Ascending aorta (tissue), 2 donors: ENCODE results near the gene CHMP3. TPM values are rescaled to one million over a fixed set of nuclear protein-coding genes. Genes with fewer than 3 reads are reported as not detected.
"Not testable (repeated sequence)": the region's sequence is repeated elsewhere in the genome, so short reads cannot be mapped to it uniquely, and the experiment has no call there.

Experiments used
- DNase-seq, 2 donors: peaks; one replicate each; pipeline ENCODE4 v3.0.0-alpha.2; 2019; ENCODE audit warnings: low spot score in 2 of 2
- H3K27ac ChIP-seq, 2 donors: fragments of 200-600 bp; sonication (generic); one replicate each; pipeline ENCODE4 v1.5.1; 2016 to 2017; ENCODE audit warnings: mild to moderate bottlenecking in 1 of 2
- H3K27me3 ChIP-seq: fragments of 200-600 bp; sonication (generic); one replicate; pipeline ENCODE4 v1.5.1; 2017
- H3K36me3 ChIP-seq, 2 donors: fragments of 200-600 bp; sonication (generic); one replicate each; pipeline ENCODE4 v1.5.1; 2016
- H3K4me1 ChIP-seq, 2 donors: fragments of 200-600 bp; sonication (generic); one replicate each; pipeline ENCODE4 v1.5.1; 2016 to 2017; ENCODE audit warnings: mild to moderate bottlenecking in 1 of 2
- H3K4me3 ChIP-seq, 2 donors: fragments of 200-600 bp; sonication (generic); one replicate each; pipeline ENCODE4 v1.5.1; 2016 to 2017; ENCODE audit warnings: mild to moderate bottlenecking in 1 of 2
- H3K9me3 ChIP-seq, 2 donors: fragments of 200-600 bp; sonication (generic); one replicate each; pipeline ENCODE4 v1.5.1; 2016
- CTCF ChIP-seq, 3 experiments: fragments of 200-600 bp in 2 of 3; fragments of 450-650 bp in 1 of 3; sonication (generic) in 2 of 3; IDR thresholded peaks; one replicate each; pipeline ENCODE4 v1.5.1; 2016 to 2019; ENCODE audit warnings: antibody characterized with exemption in 3 of 3, mild to moderate bottlenecking in 1 of 3, moderate library complexity in 1 of 3
- intact Hi-C: fragments of 100-400 bp; cut with DNase I; formaldehyde crosslinking; loops from one replicate; pipeline ENCODE4 v1.15.1; 2023
- total RNA-seq: library from RNA; depleted of rRNA; stranded (reverse); fragments of >200 nt; gene quantifications from one replicate; pipeline ENCODE4 v1.1.0, GENCODE V29; 2016

The CHMP3 gene
- total RNA-seq, 1 donor from 2014 or later = 69.3 TPM

- Histone ChIP-seq H3K27me3 (no peaks in the 10 kb centered on the region), H3K9me3 (no peaks in the 10 kb centered on the region), H3K36me3 (peaks cover 23 to 44% of the 10 kb centered on the region in 2 donors), H3K27ac (no peak overlapping the region), H3K4me3 (no peak overlapping the region), H3K4me1 (peaks cover 0 to 3% of the 10 kb centered on the region in 2 donors)
- no peak for TF ChIP-seq CTCF (IDR thresholded peaks at IDR 0.05)
- no peak for DNase-seq
- intact Hi-C loops = no loop called here
These were observed 52.8 kb downstream of the CHMP3 start for GRCh38 chr2:86510436-86510933.

DNA sequence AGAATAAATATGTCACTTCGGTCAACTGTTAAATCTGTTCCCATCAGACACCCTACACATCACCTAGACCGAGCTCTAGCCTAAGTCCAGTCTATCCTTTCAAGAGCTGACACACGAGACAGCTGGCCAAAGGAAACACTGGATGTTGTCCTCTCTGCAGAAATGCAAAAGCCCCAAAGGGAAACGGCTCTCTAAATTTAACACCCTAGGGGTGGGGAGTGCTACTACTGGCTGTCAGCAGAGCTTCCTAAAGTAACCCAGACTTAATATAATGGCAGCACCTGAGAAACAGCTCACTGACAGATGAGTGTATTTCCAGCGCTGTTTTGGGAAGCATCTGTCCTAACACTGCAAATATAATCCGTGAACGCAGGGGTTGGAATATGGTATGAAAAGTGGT, 55.6 kb downstream of the CHMP3 start:
- H3K27me3 ChIP-seq = no peaks in the 10 kb centered on the region
- intact Hi-C loops = no loop called here
- no peaks in the 10 kb centered on the region for H3K9me3 ChIP-seq
- H3K27ac ChIP-seq = no peak overlapping the region
- no peak overlapping the region for H3K4me3 ChIP-seq
- no peak for TF ChIP-seq CTCF (IDR thresholded peaks at IDR 0.05)
- peaks cover 39 to 72% of the 10 kb centered on the region in 2 donors for H3K36me3 ChIP-seq
- DNase-seq = no peak
- no peaks in the 10 kb centered on the region for H3K4me1 ChIP-seq

DNA sequence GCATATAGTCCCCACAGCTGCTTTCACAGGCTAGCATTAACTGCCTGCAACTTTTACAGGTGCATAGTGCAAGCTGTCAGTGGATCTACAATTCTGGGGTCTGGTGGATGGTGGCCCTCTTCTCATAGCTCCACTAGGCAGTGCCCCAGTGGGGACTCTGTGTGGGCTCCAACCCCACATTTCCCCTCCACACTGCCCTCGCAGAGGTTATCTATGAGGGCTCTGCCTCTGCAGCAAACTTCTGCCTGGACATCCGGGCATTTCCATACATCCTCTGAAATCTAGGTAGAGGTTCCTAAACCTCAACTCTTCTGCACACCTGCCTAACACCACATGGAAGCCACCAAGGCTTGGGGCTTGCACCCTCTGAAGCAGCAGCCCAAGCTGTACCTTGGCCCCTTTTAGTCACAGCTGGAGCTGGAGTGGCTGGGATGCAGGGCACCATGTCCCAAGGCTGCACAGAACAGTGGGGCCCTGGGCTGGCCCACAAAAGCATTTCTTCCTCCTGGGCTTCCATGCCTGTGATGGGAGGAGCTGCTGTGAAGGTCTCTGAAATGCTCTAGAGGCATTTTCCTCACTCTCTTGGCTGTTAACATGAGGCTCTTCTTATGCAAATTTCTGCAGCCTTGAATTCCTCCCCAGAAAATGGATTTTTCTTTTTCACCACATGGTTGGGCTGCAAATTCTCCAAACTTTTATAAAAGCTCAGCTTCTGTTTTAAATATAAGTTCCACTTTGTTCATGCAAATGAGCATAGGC, 62.7 kb downstream of the CHMP3 start:
- Histone ChIP-seq H3K4me3 (no peak overlapping the region), H3K4me1 (no peaks in the 10 kb centered on the region), H3K27me3 (no peaks in the 10 kb centered on the region), H3K9me3 (peaks cover 0 to 12% of the 10 kb centered on the region in 2 donors), H3K27ac (no peak overlapping the region), H3K36me3 (peaks cover 63 to 97% of the 10 kb centered on the region in 2 donors)
- intact Hi-C loops = no loop called here
- TF ChIP-seq CTCF (IDR thresholded peaks at IDR 0.05) = no peak
- no peak for DNase-seq

GRCh38 chr2:86499326-86499725, 63.9 kb downstream of the CHMP3 start:
- DNase-seq = no peak
- Histone ChIP-seq H3K9me3 (peaks cover 0 to 12% of the 10 kb centered on the region in 2 donors), H3K27me3 (no peaks in the 10 kb centered on the region), H3K4me1 (no peaks in the 10 kb centered on the region), H3K36me3 (peaks cover 56 to 93% of the 10 kb centered on the region in 2 donors), H3K27ac (no peak overlapping the region), H3K4me3 (no peak overlapping the region)
- no peak for TF ChIP-seq CTCF (IDR thresholded peaks at IDR 0.05)
- intact Hi-C loops = no loop called here

DNA sequence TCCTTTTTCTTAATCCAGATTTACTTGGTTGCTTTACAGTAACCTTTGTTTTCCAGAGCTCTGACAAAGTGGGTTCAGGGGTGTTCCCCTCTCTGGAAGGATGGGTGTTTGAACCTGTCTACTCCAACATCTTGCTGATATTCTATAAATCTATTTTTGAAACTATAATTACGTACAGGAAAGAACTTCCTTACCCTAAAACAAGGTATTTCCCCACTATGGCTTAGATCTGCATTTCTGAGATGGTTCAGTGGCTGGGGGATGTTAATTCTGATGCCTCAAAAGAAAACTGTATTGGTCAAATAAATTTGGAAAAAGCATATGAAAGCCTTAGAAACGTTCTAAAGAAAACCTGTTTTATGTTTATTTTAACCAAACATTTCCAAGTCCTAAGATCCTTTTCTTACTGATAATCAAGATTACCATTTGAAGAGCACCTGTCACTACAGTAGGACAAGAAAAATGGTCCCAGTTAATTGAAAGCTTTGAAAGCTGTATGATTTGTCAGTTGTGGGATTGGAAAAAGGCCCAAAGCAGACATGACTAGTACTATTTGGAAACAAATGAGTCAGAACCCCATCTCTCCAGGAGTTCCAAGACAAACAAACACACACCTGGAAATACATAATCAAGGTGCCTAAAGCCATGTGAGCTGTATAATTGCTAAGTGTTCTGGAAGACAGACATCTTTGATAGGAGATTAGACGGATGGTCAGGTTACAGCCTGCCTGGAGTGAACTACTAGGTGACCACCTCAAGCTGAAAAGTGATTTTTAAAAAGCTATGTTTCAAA, 64.6 kb downstream of the CHMP3 start:
- intact Hi-C loops = no loop called here
- no peaks in the 10 kb centered on the region for H3K4me1 ChIP-seq
- H3K9me3 ChIP-seq = peaks cover 0 to 12% of the 10 kb centered on the region in 2 donors
- peaks cover 54 to 93% of the 10 kb centered on the region in 2 donors for H3K36me3 ChIP-seq
- DNase-seq = no peak
- H3K27ac ChIP-seq = no peak overlapping the region
- no peaks in the 10 kb centered on the region for H3K27me3 ChIP-seq
- TF ChIP-seq CTCF (IDR thresholded peaks at IDR 0.05) = no peak
- no peak overlapping the region for H3K4me3 ChIP-seq

DNA sequence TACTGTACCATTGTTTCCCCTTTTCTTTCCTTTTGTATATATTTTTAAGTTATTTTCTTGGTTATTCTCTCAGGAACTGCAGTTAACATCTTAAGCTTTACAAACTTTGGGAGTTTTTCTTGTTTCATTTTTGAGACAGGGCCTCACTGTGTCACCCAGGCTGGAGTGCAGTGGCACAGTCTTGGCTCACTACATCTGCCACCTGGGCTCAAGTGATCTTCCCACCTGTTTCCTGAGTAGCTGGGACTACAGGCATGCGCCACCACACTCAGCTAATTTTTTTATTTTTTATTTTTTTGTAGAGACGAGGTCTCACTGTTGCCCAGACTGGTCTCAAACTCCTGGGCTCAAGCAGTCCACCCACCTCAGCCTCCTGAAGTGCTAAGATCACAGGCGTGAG, 66.9 kb downstream of the CHMP3 start:
- peak overlapping the region in 1 of 2 donors; percentile 9 for H3K27ac ChIP-seq
- intact Hi-C loops, H3K4me3 ChIP-seq, H3K4me1 ChIP-seq, DNase-seq, H3K27me3 ChIP-seq: not testable (repeated sequence)
- H3K36me3 ChIP-seq = peaks cover 54 to 91% of the 10 kb centered on the region in 2 donors
- H3K9me3 ChIP-seq = peaks cover 0 to 12% of the 10 kb centered on the region in 2 donors
